ENCODE data around the gene GJC2.

DNA sequence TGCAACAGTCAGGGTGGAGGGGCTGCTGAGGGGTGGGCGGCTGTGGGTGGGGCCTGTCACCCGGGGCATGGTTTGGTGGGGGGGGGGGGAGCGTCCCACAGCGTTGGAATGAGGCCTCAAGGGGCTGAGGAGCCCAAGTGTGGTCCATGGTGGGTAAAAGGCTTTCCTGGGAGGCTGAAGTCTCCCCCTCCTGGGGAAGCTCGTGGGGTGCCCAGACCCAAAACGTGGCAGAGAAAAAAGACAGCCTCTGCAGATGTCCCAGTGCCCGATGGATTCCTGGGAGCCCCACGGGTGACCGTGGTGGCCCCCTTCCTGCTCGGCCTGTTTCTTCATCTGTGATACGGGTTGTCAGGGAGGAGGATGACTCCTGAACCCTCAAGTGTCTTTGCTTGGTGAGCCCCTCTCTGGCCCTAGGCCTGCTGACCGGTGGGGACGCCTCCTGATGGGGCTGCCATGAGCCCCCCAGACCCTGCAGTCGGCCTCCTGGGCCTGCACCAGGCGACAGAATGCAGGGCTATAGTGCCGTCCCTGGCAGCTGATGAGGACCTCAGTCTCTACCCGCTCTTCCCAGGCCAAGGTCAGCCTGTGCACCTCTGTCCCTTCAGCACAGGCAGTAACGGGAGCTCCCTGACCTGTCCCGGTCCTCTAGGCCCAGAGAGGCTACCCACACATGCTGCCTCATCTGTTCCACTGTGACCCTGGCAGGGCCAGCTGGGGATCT, 59.3 kb downstream of the GJC2 start:
- TF ChIP-seq, protein P1, sequence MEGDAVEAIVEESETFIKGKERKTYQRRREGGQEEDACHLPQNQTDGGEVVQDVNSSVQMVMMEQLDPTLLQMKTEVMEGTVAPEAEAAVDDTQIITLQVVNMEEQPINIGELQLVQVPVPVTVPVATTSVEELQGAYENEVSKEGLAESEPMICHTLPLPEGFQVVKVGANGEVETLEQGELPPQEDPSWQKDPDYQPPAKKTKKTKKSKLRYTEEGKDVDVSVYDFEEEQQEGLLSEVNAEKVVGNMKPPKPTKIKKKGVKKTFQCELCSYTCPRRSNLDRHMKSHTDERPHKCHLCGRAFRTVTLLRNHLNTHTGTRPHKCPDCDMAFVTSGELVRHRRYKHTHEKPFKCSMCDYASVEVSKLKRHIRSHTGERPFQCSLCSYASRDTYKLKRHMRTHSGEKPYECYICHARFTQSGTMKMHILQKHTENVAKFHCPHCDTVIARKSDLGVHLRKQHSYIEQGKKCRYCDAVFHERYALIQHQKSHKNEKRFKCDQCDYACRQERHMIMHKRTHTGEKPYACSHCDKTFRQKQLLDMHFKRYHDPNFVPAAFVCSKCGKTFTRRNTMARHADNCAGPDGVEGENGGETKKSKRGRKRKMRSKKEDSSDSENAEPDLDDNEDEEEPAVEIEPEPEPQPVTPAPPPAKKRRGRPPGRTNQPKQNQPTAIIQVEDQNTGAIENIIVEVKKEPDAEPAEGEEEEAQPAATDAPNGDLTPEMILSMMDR (conservative IDR thresholded peaks at IDR 0.05; ENCODE audit: low read depth, low read length): no peak
- TF ChIP-seq EZH2 (IDR thresholded peaks at IDR 0.05; ENCODE audit: low read length, unreplicated experiment) (no peak), EZH2phosphoT487 (IDR thresholded peaks at IDR 0.05; ENCODE audit: borderline replicate concordance, low read length) (no peak)
